Thyroid gland (tissue), 4 donors: Measurements from ENCODE around the gene FGF19. TPM values are rescaled to one million over a fixed set of nuclear protein-coding genes. Genes with fewer than 3 reads are reported as not detected.

Experiments used
- DNase-seq, 2 donors: peaks; one replicate each; pipeline ENCODE4 v3.0.0-alpha.2; 2019
- H3K27ac ChIP-seq, 3 donors: fragments of 200-600 bp; sonication (generic); 1 replicate in 2 of 3; 2 replicates in 1 of 3; pipeline ENCODE4 v1.5.1; 2016 to 2019; ENCODE audit warnings: mild to moderate bottlenecking in 1 of 3, moderate library complexity in 1 of 3
- H3K27me3 ChIP-seq: fragments of 200-600 bp; sonication (generic); one replicate; pipeline ENCODE4 v1.5.1; 2019
- H3K36me3 ChIP-seq, 2 donors: fragments of 200-600 bp; sonication (generic); one replicate each; pipeline ENCODE4 v1.5.1; 2016 to 2019
- H3K4me1 ChIP-seq, 2 donors: fragments of 200-600 bp; sonication (generic); one replicate each; pipeline ENCODE4 v1.5.1; 2017 to 2019
- H3K4me3 ChIP-seq, 3 donors: fragments of 200-600 bp; sonication (generic); replicated peaks in 1 of 3; 1 replicate in 2 of 3; 2 replicates in 1 of 3; pipeline ENCODE4 v1.5.1; 2016; ENCODE audit warnings: mild to moderate bottlenecking in 1 of 3
- H3K9me3 ChIP-seq: fragments of 200-600 bp; sonication (generic); one replicate; pipeline ENCODE4 v1.5.1; 2017
- CTCF ChIP-seq, 6 experiments: fragments of 200-600 bp in 3 of 6; fragments of 450-650 bp in 3 of 6; sonication (generic) in 3 of 6; IDR thresholded peaks; one replicate each; pipeline ENCODE4 v1.5.1; 2016 to 2019; ENCODE audit warnings: antibody characterized with exemption in 6 of 6, mild to moderate bottlenecking in 2 of 6, inconsistent platforms in 1 of 6, moderate library complexity in 1 of 6
- POLR2A ChIP-seq, 2 donors: fragments of 450-650 bp; IDR thresholded peaks; one replicate each; pipeline ENCODE4 v1.6.1; 2017; ENCODE audit warnings: antibody characterized with exemption in 2 of 2, mild to moderate bottlenecking in 2 of 2, moderate library complexity in 1 of 2
- WGBS, 2 donors: methylation state at CpG; one replicate each; pipeline ENCODE4 v1.1.5; 2017; 5-methylcytosine and 5-hydroxymethylcytosine counted together
- intact Hi-C: fragments of 100-400 bp; cut with DNase I; formaldehyde crosslinking; loops from one replicate; pipeline ENCODE4 v1.15.1; 2023
- total RNA-seq, 4 donors: library from RNA; depleted of rRNA; stranded (reverse); fragments of >200 nt; gene quantifications; one replicate each; pipeline ENCODE4 v1.2.3, GENCODE V29; 2016

The FGF19 gene
- total RNA-seq, 4 donors from 2014 or later = not detected

GRCh38 chr11:69718912-69719311, 15.1 kb upstream of the FGF19 start:
- H3K27me3 ChIP-seq = no peaks in the 10 kb centered on the region
- H3K9me3 ChIP-seq = no peaks in the 10 kb centered on the region
- TF ChIP-seq CTCF (IDR thresholded peaks at IDR 0.05) = no peak
- no peak for TF ChIP-seq POLR2A (IDR thresholded peaks at IDR 0.05)
- H3K4me1 ChIP-seq = no peaks in the 10 kb centered on the region
- H3K27ac ChIP-seq = no peak overlapping the region
- DNase-seq = no peak
- intact Hi-C loops = no loop called here
- 83 to 95% methylated on average over 5 to 6 of the region's 8 CpGs for WGBS, 2 donors
- no peaks in the 10 kb centered on the region for H3K36me3 ChIP-seq
- H3K4me3 ChIP-seq = no peak overlapping the region

DNA sequence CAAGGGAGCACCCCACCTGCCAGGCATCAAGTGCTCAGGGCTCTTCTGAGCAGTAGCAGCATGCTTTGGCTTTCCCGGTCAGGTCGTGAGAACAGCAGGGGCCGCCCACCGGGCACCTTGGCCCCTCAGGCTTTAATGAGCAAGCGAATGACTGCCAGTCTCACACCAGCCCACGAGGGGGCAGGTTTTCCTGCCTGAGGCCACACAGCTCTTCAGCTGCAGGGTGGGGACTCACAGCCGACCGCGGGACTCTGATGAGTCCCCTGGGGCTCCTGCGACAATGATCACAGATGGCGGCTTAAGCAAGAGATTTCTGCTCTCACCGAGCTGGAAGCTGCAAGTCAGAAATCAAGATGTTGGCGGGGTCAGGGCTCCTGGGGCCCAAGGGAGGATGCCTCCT, 14.3 kb upstream of the FGF19 start:
- intact Hi-C loops = no loop called here
- Histone ChIP-seq H3K4me3 (no peak overlapping the region), H3K9me3 (no peaks in the 10 kb centered on the region), H3K4me1 (no peaks in the 10 kb centered on the region), H3K36me3 (no peaks in the 10 kb centered on the region), H3K27me3 (no peaks in the 10 kb centered on the region), H3K27ac (no peak overlapping the region)
- 0 to 3% methylated on average over 7 to 8 of the region's 13 CpGs for WGBS, 2 donors
- no peak for DNase-seq
- TF ChIP-seq POLR2A (IDR thresholded peaks at IDR 0.05) (no peak), CTCF (IDR thresholded peaks at IDR 0.05) (peak in 2 of 6 experiments; percentile 9 to 11)

GRCh38 chr11:69716891-69717747, 13.3 kb upstream of the FGF19 start:
- Histone ChIP-seq H3K4me3 (no peak overlapping the region), H3K27me3 (no peaks in the 10 kb centered on the region), H3K36me3 (no peaks in the 10 kb centered on the region), H3K27ac (no peak overlapping the region), H3K9me3 (no peaks in the 10 kb centered on the region), H3K4me1 (no peaks in the 10 kb centered on the region)
- WGBS, 2 donors = 51 to 68% methylated on average over 4 to 6 of the region's 6 CpGs
- intact Hi-C loops = no loop called here
- no peak for DNase-seq
- TF ChIP-seq CTCF (IDR thresholded peaks at IDR 0.05) = no peak
- no peak for TF ChIP-seq POLR2A (IDR thresholded peaks at IDR 0.05)

- Histone ChIP-seq H3K4me1 (no peaks in the 10 kb centered on the region), H3K4me3 (no peak overlapping the region), H3K36me3 (no peaks in the 10 kb centered on the region), H3K27ac (no peak overlapping the region), H3K9me3 (no peaks in the 10 kb centered on the region), H3K27me3 (no peaks in the 10 kb centered on the region)
- no peak for TF ChIP-seq POLR2A (IDR thresholded peaks at IDR 0.05)
- TF ChIP-seq CTCF (IDR thresholded peaks at IDR 0.05) = no peak
- intact Hi-C loops = no loop called here
- no peak for DNase-seq
- WGBS, 2 donors = 71 to 73% methylated on average over 11 of the region's 11 CpGs
Measured at GRCh38 chr11:69716099-69716498, 12.3 kb upstream of the FGF19 start.

DNA sequence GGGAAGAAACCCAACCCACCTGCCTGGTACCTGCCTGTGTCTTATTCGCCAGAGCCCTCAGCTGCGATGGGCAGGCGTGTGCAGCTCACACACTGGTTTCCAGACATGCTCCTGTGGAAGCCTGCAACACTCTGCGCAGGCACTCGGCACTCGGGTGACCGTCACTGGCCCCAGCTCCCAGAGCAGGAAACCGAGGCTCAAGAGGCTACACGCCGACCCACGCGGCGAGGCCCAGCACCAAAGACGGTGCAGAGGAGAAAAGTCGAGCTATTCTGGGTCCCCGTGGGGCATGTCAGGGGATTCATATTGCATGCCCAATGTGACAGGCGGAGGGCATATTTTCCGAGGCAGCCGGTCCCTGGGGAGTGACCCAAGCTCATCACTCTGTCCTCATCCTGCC, 11.6 kb upstream of the FGF19 start:
- Histone ChIP-seq H3K27me3 (no peaks in the 10 kb centered on the region), H3K36me3 (no peaks in the 10 kb centered on the region), H3K27ac (no peak overlapping the region), H3K9me3 (no peaks in the 10 kb centered on the region), H3K4me3 (no peak overlapping the region), H3K4me1 (no peaks in the 10 kb centered on the region)
- WGBS, 2 donors = 79 to 80% methylated on average over 14 to 19 of the region's 19 CpGs
- TF ChIP-seq POLR2A (IDR thresholded peaks at IDR 0.05) = no peak
- no peak for TF ChIP-seq CTCF (IDR thresholded peaks at IDR 0.05)
- intact Hi-C loops = no loop called here
- DNase-seq = no peak
